Hepatocyte (in vitro differentiated cells): ENCODE data around the gene PARD3B. TPM values are rescaled to one million over a fixed set of nuclear protein-coding genes. Genes with fewer than 3 reads are reported as not detected.

ENCODE experiments used
- DNase-seq: peaks from one replicate; pipeline ENCODE4 v3.0.0-alpha.2; 2016; ENCODE audit warnings: low spot score
- H2AFZ ChIP-seq: fragments of 200-600 bp; sonication (generic); 2 replicates; pipeline ENCODE4 v1.6.0; 2016; ENCODE audit warnings: antibody characterized with exemption, mild to moderate bottlenecking
- H3K27ac ChIP-seq: fragments of 200-600 bp; sonication (generic); 2 replicates; pipeline ENCODE4 v1.5.1; 2016; ENCODE audit warnings: mild to moderate bottlenecking
- H3K27me3 ChIP-seq: fragments of 200-600 bp; sonication (generic); 2 replicates; pipeline ENCODE4 v1.6.1; 2016
- H3K36me3 ChIP-seq: fragments of 200-600 bp; sonication (generic); replicated peaks from 2 replicates; pipeline ENCODE4 v1.5.1; 2016; ENCODE audit warnings: low read depth; ENCODE audit not compliant: insufficient read depth
- H3K4me1 ChIP-seq: fragments of 200-600 bp; sonication (generic); 2 replicates; pipeline ENCODE4 v1.5.1; 2016; ENCODE audit warnings: mild to moderate bottlenecking, moderate library complexity; ENCODE audit not compliant: insufficient read depth
- H3K4me2 ChIP-seq: fragments of 200-600 bp; sonication (generic); 2 replicates; pipeline ENCODE4 v1.6.0; 2016
- H3K4me3 ChIP-seq: fragments of 200-600 bp; sonication (generic); 2 replicates; pipeline ENCODE4 v1.5.1; 2016; ENCODE audit warnings: mild to moderate bottlenecking
- H3K79me2 ChIP-seq: fragments of 200-600 bp; sonication (generic); 2 replicates; pipeline ENCODE4 v1.6.0; 2017; ENCODE audit warnings: mild to moderate bottlenecking
- H3K9me2 ChIP-seq: fragments of 200-600 bp; sonication (generic); replicated peaks from 2 replicates; pipeline ENCODE4 v1.6.0; 2017; ENCODE audit warnings: mild to moderate bottlenecking; ENCODE audit not compliant: insufficient read depth
- H3K9me3 ChIP-seq: fragments of 200-600 bp; sonication (generic); 2 replicates; pipeline ENCODE4 v1.5.1; 2016; ENCODE audit warnings: low read depth, mild to moderate bottlenecking
- H4K20me1 ChIP-seq: fragments of 200-600 bp; sonication (generic); 2 replicates; pipeline ENCODE4 v1.6.0; 2016; ENCODE audit warnings: mild to moderate bottlenecking; ENCODE audit not compliant: insufficient read depth, poor library complexity, severe bottlenecking
- CTCF ChIP-seq: fragments of 200-600 bp; sonication (generic); IDR thresholded peaks from 2 replicates; pipeline ENCODE4 v1.5.1; 2016; ENCODE audit warnings: antibody characterized with exemption, mild to moderate bottlenecking; ENCODE audit not compliant: poor library complexity
- EZH2 ChIP-seq: fragments of 200-600 bp; sonication (generic); IDR thresholded peaks from 2 replicates; pipeline ENCODE4 v1.6.1; 2016; ENCODE audit warnings: antibody characterized with exemption, mild to moderate bottlenecking, borderline replicate concordance
- EZH2phosphoT487 ChIP-seq: fragments of 200-600 bp; sonication (generic); IDR thresholded peaks from one replicate; pipeline ENCODE4 v1.6.1; 2018; ENCODE audit warnings: antibody characterized with exemption, mild to moderate bottlenecking, low read depth, moderate library complexity; ENCODE audit not compliant: unreplicated experiment, severe bottlenecking
- WGBS: methylation state at CpG from one replicate; pipeline ENCODE4 v1.1.6; 2016; ENCODE audit warnings: low lambda C conversion rate; ENCODE audit errors: missing lambda C conversion rate; 5-methylcytosine and 5-hydroxymethylcytosine counted together
- polyA plus RNA-seq: library from polyadenylated mRNA; unstranded; fragments of >200 nt; fragmentation: Nextera tagmentation; extraction: Ambion mirVana; gene quantifications from 2 replicates; pipeline ENCODE4 v1.2.1, GENCODE V29; 2016
- total RNA-seq: library from RNA; depleted of rRNA; stranded (reverse); fragments of >200 nt; gene quantifications from 2 replicates; pipeline ENCODE4 v1.2.3, GENCODE V29; 2014

PARD3B gene
- total and polyA plus RNA-seq, 2 experiments from 2014 or later, result 11.5 to 21.7 TPM

- H3K4me1 ChIP-seq, result no peaks in the 10 kb centered on the region
- no peaks in the 10 kb centered on the region for H4K20me1 ChIP-seq
- H3K79me2 ChIP-seq, result no peaks in the 10 kb centered on the region
- no peaks in the 10 kb centered on the region for H3K9me2 ChIP-seq
- no peak overlapping the region for H2AFZ ChIP-seq
- H3K9me3 ChIP-seq, result no peaks in the 10 kb centered on the region
- H3K27ac ChIP-seq, result no peak overlapping the region
- H3K4me3 ChIP-seq, result no peak overlapping the region
- no peak for DNase-seq
- H3K4me2 ChIP-seq, result no peak overlapping the region
- TF ChIP-seq CTCF, result no peak
- no peak for TF ChIP-seq EZH2
- no peak for TF ChIP-seq EZH2phosphoT487
- no peaks in the 10 kb centered on the region for H3K27me3 ChIP-seq
- WGBS, result 96% methylated on average over 1 of the region's 1 CpG
- H3K36me3 ChIP-seq, result no peaks in the 10 kb centered on the region
Measured at GRCh38 chr2:205460217-205460616, 914.9 kb downstream of the PARD3B start.

- Histone ChIP-seq H4K20me1 (no peaks in the 10 kb centered on the region), H2AFZ (no peak overlapping the region), H3K36me3 (no peaks in the 10 kb centered on the region), H3K27ac (no peak overlapping the region), H3K4me3 (no peak overlapping the region), H3K9me2 (no peaks in the 10 kb centered on the region), H3K9me3 (no peaks in the 10 kb centered on the region), H3K27me3 (no peaks in the 10 kb centered on the region), H3K4me1 (no peaks in the 10 kb centered on the region), H3K79me2 (no peaks in the 10 kb centered on the region), H3K4me2 (no peak overlapping the region)
- TF ChIP-seq EZH2, result no peak
- TF ChIP-seq EZH2phosphoT487, result no peak
- TF ChIP-seq CTCF, result no peak
- DNase-seq, result no peak
- 94% methylated on average over 4 of the region's 4 CpGs for WGBS
Measured at GRCh38 chr2:205461169-205461568, 915.9 kb downstream of the PARD3B start.

- Histone ChIP-seq H3K79me2 (no peaks in the 10 kb centered on the region), H3K4me2 (no peak overlapping the region), H3K9me3 (no peaks in the 10 kb centered on the region), H2AFZ (no peak overlapping the region), H3K27ac (no peak overlapping the region), H4K20me1 (no peaks in the 10 kb centered on the region), H3K9me2 (no peaks in the 10 kb centered on the region), H3K36me3 (no peaks in the 10 kb centered on the region), H3K27me3 (no peaks in the 10 kb centered on the region), H3K4me1 (no peaks in the 10 kb centered on the region), H3K4me3 (no peak overlapping the region)
- no peak for DNase-seq
- 83% methylated on average over 6 of the region's 6 CpGs for WGBS
- TF ChIP-seq EZH2 (no peak), CTCF (no peak), EZH2phosphoT487 (no peak)
Measured at GRCh38 chr2:205461678-205462665, 916.7 kb downstream of the PARD3B start.
